ENCODE measurements around the gene PHF3.
"Not testable (repeated sequence)": the region's sequence is repeated elsewhere in the genome, so short reads cannot be mapped to it uniquely, and the experiment has no call there.

The PHF3 gene

DNA sequence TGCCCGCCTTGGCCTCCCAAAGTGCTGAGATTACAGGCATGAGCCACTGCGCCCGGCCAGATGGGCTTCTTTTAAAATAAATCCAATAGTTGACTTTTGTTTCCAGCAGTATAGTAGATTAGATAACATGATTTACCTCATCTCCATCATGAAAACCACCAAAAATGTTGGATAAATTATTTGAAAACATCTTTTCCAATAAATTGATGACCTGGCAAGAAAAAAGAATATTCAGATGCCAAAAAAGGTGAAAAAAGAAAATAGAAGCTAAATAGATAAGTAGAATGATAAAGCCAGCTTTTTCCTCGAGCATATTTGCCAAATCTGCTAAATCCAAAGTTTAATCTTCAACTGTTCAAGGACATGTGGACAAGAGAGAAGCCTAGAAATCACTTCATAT lies 109.2 kb downstream of the PHF3 start:
- no peak overlapping the region for H3K27ac ChIP-seq
- TF ChIP-seq ZFX (IDR thresholded peaks at IDR 0.05), result no peak
- TF ChIP-seq, protein P1, sequence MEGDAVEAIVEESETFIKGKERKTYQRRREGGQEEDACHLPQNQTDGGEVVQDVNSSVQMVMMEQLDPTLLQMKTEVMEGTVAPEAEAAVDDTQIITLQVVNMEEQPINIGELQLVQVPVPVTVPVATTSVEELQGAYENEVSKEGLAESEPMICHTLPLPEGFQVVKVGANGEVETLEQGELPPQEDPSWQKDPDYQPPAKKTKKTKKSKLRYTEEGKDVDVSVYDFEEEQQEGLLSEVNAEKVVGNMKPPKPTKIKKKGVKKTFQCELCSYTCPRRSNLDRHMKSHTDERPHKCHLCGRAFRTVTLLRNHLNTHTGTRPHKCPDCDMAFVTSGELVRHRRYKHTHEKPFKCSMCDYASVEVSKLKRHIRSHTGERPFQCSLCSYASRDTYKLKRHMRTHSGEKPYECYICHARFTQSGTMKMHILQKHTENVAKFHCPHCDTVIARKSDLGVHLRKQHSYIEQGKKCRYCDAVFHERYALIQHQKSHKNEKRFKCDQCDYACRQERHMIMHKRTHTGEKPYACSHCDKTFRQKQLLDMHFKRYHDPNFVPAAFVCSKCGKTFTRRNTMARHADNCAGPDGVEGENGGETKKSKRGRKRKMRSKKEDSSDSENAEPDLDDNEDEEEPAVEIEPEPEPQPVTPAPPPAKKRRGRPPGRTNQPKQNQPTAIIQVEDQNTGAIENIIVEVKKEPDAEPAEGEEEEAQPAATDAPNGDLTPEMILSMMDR (conservative IDR thresholded peaks at IDR 0.05), result no peak

DNA sequence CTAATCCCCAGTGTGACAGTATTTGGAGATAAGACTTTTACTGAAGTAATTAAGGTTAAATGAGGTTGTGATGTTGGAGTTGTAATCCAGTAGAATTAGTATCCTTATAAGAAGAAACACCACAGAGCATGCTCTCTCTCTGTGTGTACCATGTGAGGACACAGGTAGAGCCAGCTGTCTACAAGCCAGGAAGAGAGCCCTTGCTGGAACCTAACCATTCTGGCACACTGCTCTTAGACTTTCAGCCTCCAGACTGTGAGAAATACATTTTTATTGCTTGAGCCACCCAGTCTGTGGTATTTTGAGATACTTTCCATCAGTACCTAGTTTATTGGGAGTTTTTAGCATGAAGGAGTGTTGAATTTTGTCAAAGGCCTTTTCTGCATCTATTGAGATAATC lies 110.2 kb downstream of the PHF3 start:
- no peak overlapping the region for H3K27ac ChIP-seq
- TF ChIP-seq, protein P1 (conservative IDR thresholded peaks at IDR 0.05), result no peak
- TF ChIP-seq ZFX (IDR thresholded peaks at IDR 0.05), result no peak

GRCh38 chr6:63750400-63750799 lies 114.8 kb downstream of the PHF3 start:
- TF ChIP-seq ZFX (IDR thresholded peaks at IDR 0.05), result no peak
- TF ChIP-seq, protein P1 (conservative IDR thresholded peaks at IDR 0.05), result no peak
- no peak overlapping the region for H3K27ac ChIP-seq

DNA sequence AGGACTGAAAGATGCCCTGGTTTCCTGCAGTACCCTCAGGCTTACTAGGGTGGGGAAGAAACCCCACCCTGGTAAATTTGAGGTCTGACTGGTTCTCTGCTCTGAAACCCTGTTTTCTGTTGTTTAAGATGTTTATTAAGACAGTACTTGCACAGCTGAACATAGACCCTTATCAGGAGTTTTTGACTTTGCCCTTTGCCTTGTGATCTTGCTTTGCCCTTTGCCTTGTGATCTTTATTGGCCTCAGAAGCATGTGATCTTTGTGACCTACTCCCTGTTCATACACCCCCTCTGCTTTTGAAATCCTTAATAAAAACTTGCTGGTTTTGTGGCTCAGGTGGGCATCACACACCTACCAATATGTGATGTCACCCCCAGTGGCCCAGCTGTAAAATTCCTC lies 121.7 kb downstream of the PHF3 start:
- not testable (repeated sequence) for H3K27ac ChIP-seq

DNA sequence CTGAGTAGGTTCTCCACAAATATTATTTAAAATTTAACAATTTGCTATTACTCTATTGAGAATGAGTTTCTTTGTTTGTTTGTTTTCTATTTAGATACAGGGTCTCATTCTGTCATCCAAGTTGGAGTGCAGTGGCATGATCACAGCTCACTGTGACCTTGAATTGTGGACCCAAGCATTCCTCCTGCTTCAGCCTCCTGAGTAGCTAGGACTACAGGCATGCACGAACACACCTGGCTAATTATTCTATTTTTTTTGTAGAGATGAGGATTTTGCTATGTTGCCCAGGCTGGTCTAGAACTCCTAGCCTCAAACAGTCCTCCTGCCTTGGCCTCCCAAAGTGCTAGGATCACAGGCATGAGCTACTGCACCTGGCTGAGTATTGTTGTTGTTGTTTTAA lies 122.2 kb downstream of the PHF3 start:
- no peak for TF ChIP-seq ZFX (IDR thresholded peaks at IDR 0.05)
- TF ChIP-seq, protein P1 (conservative IDR thresholded peaks at IDR 0.05), result no peak

GRCh38 chr6:63759605-63760105 lies 124.1 kb downstream of the PHF3 start:
- no peak for TF ChIP-seq ZFX (IDR thresholded peaks at IDR 0.05)
- TF ChIP-seq, protein P1 (conservative IDR thresholded peaks at IDR 0.05), result no peak
- H3K27ac ChIP-seq, result no peak overlapping the region

More for the DNA sequence above, 122.2 kb downstream of the PHF3 start:
- H3K27ac ChIP-seq, result no peak overlapping the region

DNA sequence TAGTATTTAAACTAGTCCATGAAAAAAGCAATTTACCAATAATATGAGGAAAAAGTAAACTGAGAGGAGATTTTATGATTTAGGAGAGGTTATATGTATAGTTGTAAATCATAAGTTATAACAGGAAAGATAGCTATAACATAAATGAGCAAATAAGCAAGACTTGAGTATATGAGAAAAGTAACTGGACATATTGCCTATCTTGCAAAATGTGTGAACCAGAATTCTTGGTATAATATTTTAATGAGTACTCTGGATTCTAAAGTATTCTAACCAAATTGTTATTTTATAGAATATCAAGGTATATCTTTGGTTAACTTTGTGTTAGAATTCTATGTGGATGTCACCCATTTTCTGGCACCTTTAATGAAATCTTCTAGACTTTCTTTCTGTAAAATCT lies 124.6 kb downstream of the PHF3 start:
- no peak for TF ChIP-seq ZFX (IDR thresholded peaks at IDR 0.05)
- TF ChIP-seq, protein P1 (conservative IDR thresholded peaks at IDR 0.05), result no peak
- H3K27ac ChIP-seq, result no peak overlapping the region

- TF ChIP-seq ZFX (IDR thresholded peaks at IDR 0.05), result no peak
- TF ChIP-seq, protein P1 (conservative IDR thresholded peaks at IDR 0.05), result peak; percentile 51
- H3K27ac ChIP-seq, result no peak overlapping the region
Measured at GRCh38 chr6:63764318-63764916, 128.8 kb downstream of the PHF3 start.

Data from C4-2B (cell line).